Breast epithelium (tissue), 4 donors: ENCODE data around the gene ACAA2. TPM values are rescaled to one million over a fixed set of nuclear protein-coding genes. Genes with fewer than 3 reads are reported as not detected.
"Not testable (repeated sequence)": the region's sequence is repeated elsewhere in the genome, so short reads cannot be mapped to it uniquely, and the experiment has no call there.

Source experiments
- DNase-seq, 2 donors: peaks; one replicate each; pipeline ENCODE4 v3.0.0-alpha.2; 2019; ENCODE audit warnings: low spot score in 2 of 2
- H3K27ac ChIP-seq, 2 donors: fragments of 200-600 bp; sonication (generic) in 1 of 2; one replicate each; pipeline ENCODE4 v1.5.1; 2016 to 2019; ENCODE audit warnings: mild to moderate bottlenecking in 1 of 2
- H3K27me3 ChIP-seq, 2 donors: fragments of 200-600 bp; sonication (generic) in 1 of 2; one replicate each; pipeline versions ENCODE4 v1.5.1 to v1.6.0; 2017 to 2019; ENCODE audit warnings: control low read depth in 1 of 2, mild to moderate bottlenecking in 1 of 2
- H3K36me3 ChIP-seq: fragments of 200-600 bp; one replicate; pipeline ENCODE4 v1.5.1; 2019
- H3K4me1 ChIP-seq, 2 donors: fragments of 200-600 bp; sonication (generic); one replicate each; pipeline ENCODE4 v1.5.1; 2016 to 2019; ENCODE audit warnings: control low read depth in 1 of 2
- H3K4me3 ChIP-seq, 3 donors: fragments of 200-600 bp; sonication (generic); 1 replicate in 2 of 3; 2 replicates in 1 of 3; pipeline ENCODE4 v1.5.1; 2016 to 2019; ENCODE audit warnings: mild to moderate bottlenecking in 3 of 3, moderate library complexity in 2 of 3
- H3K9me3 ChIP-seq, 2 donors: fragments of 200-600 bp; sonication (generic) in 1 of 2; one replicate each; pipeline ENCODE4 v1.5.1; 2016 to 2019; ENCODE audit warnings: control low read depth in 1 of 2
- CTCF ChIP-seq, 3 donors: fragments of 450-650 bp; IDR thresholded peaks; one replicate each; pipeline ENCODE4 v1.5.1; 2016 to 2017; ENCODE audit warnings: antibody characterized with exemption in 3 of 3, mild to moderate bottlenecking in 3 of 3, moderate library complexity in 3 of 3
- POLR2A ChIP-seq: fragments of 450-650 bp; IDR thresholded peaks from one replicate; pipeline ENCODE4 v1.6.1; 2016; ENCODE audit warnings: antibody characterized with exemption, mild to moderate bottlenecking, moderate library complexity
- POLR2AphosphoS5 ChIP-seq, 3 donors: sonication (generic); formaldehyde crosslinking; IDR thresholded peaks; one replicate each; pipeline ENCODE4 v1.6.1; 2017; ENCODE audit warnings: antibody characterized with exemption in 3 of 3
- intact Hi-C: fragments of 100-400 bp; cut with DNase I; formaldehyde crosslinking; loops from one replicate; pipeline ENCODE4 v1.15.1; 2023; ENCODE audit warnings: low total_unique reads
- total RNA-seq, 3 donors: library from RNA; depleted of rRNA; stranded (reverse); fragments of >200 nt; gene quantifications; one replicate each; pipeline ENCODE4 v1.1.0, GENCODE V29; 2016

ACAA2 gene
- total RNA-seq, 3 donors from 2014 or later = 67.9 to 99.5 (median 70.5) TPM

- Histone ChIP-seq H3K27me3 (no peaks in the 10 kb centered on the region), H3K4me3 (no peak overlapping the region), H3K4me1 (no peaks in the 10 kb centered on the region), H3K9me3 (no peaks in the 10 kb centered on the region), H3K36me3 (no peaks in the 10 kb centered on the region), H3K27ac (no peak overlapping the region)
- no peak for TF ChIP-seq POLR2AphosphoS5 (IDR thresholded peaks at IDR 0.05)
- no peak for TF ChIP-seq CTCF (IDR thresholded peaks at IDR 0.05)
- no peak for TF ChIP-seq POLR2A
- DNase-seq = no peak
- intact Hi-C loops = no loop called here
Measured at GRCh38 chr18:49798001-49798400, 15.3 kb downstream of the ACAA2 start.

GRCh38 chr18:49795612-49796552 lies 17.5 kb downstream of the ACAA2 start:
- H3K4me1 ChIP-seq = no peaks in the 10 kb centered on the region
- H3K27me3 ChIP-seq = no peaks in the 10 kb centered on the region
- intact Hi-C loops = no loop called here
- DNase-seq = no peak
- no peaks in the 10 kb centered on the region for H3K9me3 ChIP-seq
- TF ChIP-seq POLR2AphosphoS5 (IDR thresholded peaks at IDR 0.05) = no peak
- no peak for TF ChIP-seq POLR2A
- no peak for TF ChIP-seq CTCF (IDR thresholded peaks at IDR 0.05)
- no peak overlapping the region for H3K27ac ChIP-seq
- H3K4me3 ChIP-seq = no peak overlapping the region
- H3K36me3 ChIP-seq = no peaks in the 10 kb centered on the region

- no peaks in the 10 kb centered on the region for H3K4me1 ChIP-seq
- intact Hi-C loops = no loop called here
- no peak overlapping the region for H3K4me3 ChIP-seq
- H3K27ac ChIP-seq = no peak overlapping the region
- H3K27me3 ChIP-seq = no peaks in the 10 kb centered on the region
- TF ChIP-seq POLR2A = no peak
- no peak for TF ChIP-seq CTCF (IDR thresholded peaks at IDR 0.05)
- TF ChIP-seq POLR2AphosphoS5 (IDR thresholded peaks at IDR 0.05) = no peak
- H3K9me3 ChIP-seq = no peaks in the 10 kb centered on the region
- DNase-seq = no peak
- no peaks in the 10 kb centered on the region for H3K36me3 ChIP-seq
Measured at GRCh38 chr18:49794743-49795142, 18.6 kb downstream of the ACAA2 start.

- H3K9me3 ChIP-seq, H3K36me3 ChIP-seq, H3K27me3 ChIP-seq, intact Hi-C loops, H3K4me3 ChIP-seq, DNase-seq, H3K4me1 ChIP-seq, H3K27ac ChIP-seq: not testable (repeated sequence)
Measured at GRCh38 chr18:49789560-49790134, 23.7 kb downstream of the ACAA2 start.

- no peak overlapping the region for H3K27ac ChIP-seq
- H3K4me1 ChIP-seq = no peaks in the 10 kb centered on the region
- intact Hi-C loops = no loop called here
- H3K36me3 ChIP-seq = peaks cover 3% of the 10 kb centered on the region
- DNase-seq = no peak
- H3K4me3 ChIP-seq = no peak overlapping the region
- TF ChIP-seq POLR2AphosphoS5 (IDR thresholded peaks at IDR 0.05) (no peak), CTCF (IDR thresholded peaks at IDR 0.05) (no peak), POLR2A (no peak)
- no peaks in the 10 kb centered on the region for H3K9me3 ChIP-seq
- H3K27me3 ChIP-seq = no peaks in the 10 kb centered on the region
Measured at GRCh38 chr18:49788327-49788898, 24.9 kb downstream of the ACAA2 start.
